Measurements from ENCODE around the gene HCST.
"Not testable (repeated sequence)": the region's sequence is repeated elsewhere in the genome, so short reads cannot be mapped to it uniquely, and the experiment has no call there.

DNA sequence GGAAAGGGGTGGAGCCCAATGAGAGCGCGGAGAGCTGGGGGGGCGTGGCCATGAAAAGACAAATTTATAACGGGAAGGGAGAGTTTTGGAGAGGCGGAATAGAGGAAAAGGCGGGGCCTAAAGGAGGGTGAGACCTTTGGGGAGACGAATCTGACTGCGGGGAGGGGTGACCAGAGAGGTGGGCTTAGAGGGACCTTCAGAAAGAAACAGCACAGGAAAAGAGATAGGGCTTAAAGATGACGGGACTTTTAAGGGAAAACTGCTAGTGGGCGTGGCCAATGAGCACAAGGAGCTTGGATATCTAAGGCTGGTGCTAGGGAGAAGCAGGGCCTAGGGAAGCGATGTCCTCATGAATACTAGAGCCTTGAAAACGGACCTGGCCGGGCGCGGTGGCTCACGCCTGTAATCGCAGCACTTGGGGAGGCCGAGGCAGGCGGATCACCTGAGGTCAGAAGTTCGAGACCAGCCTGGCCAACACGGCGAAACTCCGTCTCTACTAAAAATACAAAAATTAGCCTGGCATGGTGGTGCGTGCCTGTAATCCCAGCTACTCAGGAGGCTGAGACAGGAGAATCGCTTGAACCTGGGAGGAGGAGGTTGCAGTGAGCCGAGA lies 32.1 kb upstream of the HCST start:
- TF ChIP-seq CTCF, POLR2A (IDR thresholded peaks at IDR 0.05): not testable (repeated sequence)
